Liver (tissue), 9 donors: ENCODE results near the gene PTPRD. TPM values are rescaled to one million over a fixed set of nuclear protein-coding genes. Genes with fewer than 3 reads are reported as not detected.

Source experiments
- DNase-seq: peaks from one replicate; pipeline ENCODE4 v3.0.0-alpha.2; 2017; ENCODE audit warnings: low spot score
- H3K27ac ChIP-seq, 2 donors: one replicate each; pipeline ENCODE4 v1.7.0; 2013; ENCODE audit warnings: inconsistent platforms in 2 of 2, low read length in 2 of 2, control low read depth in 1 of 2, low read depth in 1 of 2, mild to moderate bottlenecking in 1 of 2
- H3K27me3 ChIP-seq, 4 donors: one replicate each; pipeline versions ENCODE4 v1.6.1 to v1.7.0; 2013; ENCODE audit warnings: low read length in 3 of 4, inconsistent platforms in 1 of 4, mild to moderate bottlenecking in 1 of 4, moderate library complexity in 1 of 4; ENCODE audit not compliant: control insufficient read depth in 4 of 4, insufficient read depth in 4 of 4
- H3K36me3 ChIP-seq, 4 donors: one replicate each; pipeline versions ENCODE4 v1.6.1 to v1.7.0; 2013; ENCODE audit warnings: low read length in 3 of 4, mild to moderate bottlenecking in 3 of 4, low read depth in 1 of 4, moderate library complexity in 1 of 4; ENCODE audit not compliant: control insufficient read depth in 4 of 4, insufficient read depth in 3 of 4
- H3K4me1 ChIP-seq, 4 donors: one replicate each; pipeline versions ENCODE4 v1.6.1 to v1.7.0; 2013; ENCODE audit warnings: low read length in 3 of 4, mild to moderate bottlenecking in 3 of 4, moderate library complexity in 1 of 4; ENCODE audit not compliant: control insufficient read depth in 4 of 4, insufficient read depth in 4 of 4
- H3K4me3 ChIP-seq, 3 donors: one replicate each; pipeline versions ENCODE4 v1.6.1 to v1.7.0; 2013; ENCODE audit warnings: low read length in 3 of 3, control low read depth in 1 of 3, low read depth in 1 of 3, mild to moderate bottlenecking in 1 of 3
- H3K9ac ChIP-seq, 2 donors: one replicate each; pipeline ENCODE4 v1.7.0; 2013; ENCODE audit warnings: low read length in 2 of 2, mild to moderate bottlenecking in 2 of 2, moderate library complexity in 2 of 2, control low read depth in 1 of 2, low read depth in 1 of 2
- H3K9me3 ChIP-seq, 4 donors: one replicate each; pipeline versions ENCODE4 v1.6.1 to v1.7.0; 2013; ENCODE audit warnings: low read length in 3 of 4; ENCODE audit not compliant: control insufficient read depth in 4 of 4
- ATF3 ChIP-seq: IDR thresholded peaks from 2 replicates; pipeline ENCODE4 v1.6.1; 2016; ENCODE audit warnings: antibody characterized with exemption
- CTCF ChIP-seq: fragments of 150-350 bp; IDR thresholded peaks from 2 replicates; pipeline ENCODE4 v1.5.1; 2017; ENCODE audit warnings: improper control_type of control experiment, low read depth, low read length; ENCODE audit not compliant: missing input control
- EGR1 ChIP-seq, 2 donors: IDR thresholded peaks; 2 replicates each; pipeline ENCODE4 v1.6.1; 2016 to 2018; ENCODE audit warnings: antibody characterized with exemption in 2 of 2, low read depth in 2 of 2
- FOXA1 ChIP-seq: IDR thresholded peaks from 2 replicates; pipeline ENCODE4 v1.6.1; 2016; ENCODE audit warnings: antibody characterized with exemption
- FOXA2 ChIP-seq: IDR thresholded peaks from 2 replicates; pipeline ENCODE4 v1.6.1; 2016; ENCODE audit warnings: antibody characterized with exemption
- GABPA ChIP-seq, 2 donors: IDR thresholded peaks in 1 of 2; conservative IDR thresholded peaks in 1 of 2; 2 replicates each; pipeline ENCODE4 v1.6.1; 2016; ENCODE audit warnings: antibody characterized with exemption in 2 of 2, mild to moderate bottlenecking in 1 of 2, moderate library complexity in 1 of 2
- HNF4G ChIP-seq: IDR thresholded peaks from 2 replicates; pipeline ENCODE4 v1.6.1; 2016; ENCODE audit warnings: antibody characterized with exemption
- JUND ChIP-seq, 2 donors: IDR thresholded peaks; 2 replicates each; pipeline ENCODE4 v1.6.1; 2016; ENCODE audit warnings: antibody characterized with exemption in 2 of 2
- MAX ChIP-seq: IDR thresholded peaks from 2 replicates; pipeline ENCODE4 v1.6.1; 2016; ENCODE audit warnings: antibody characterized with exemption
- NR2F2 ChIP-seq: IDR thresholded peaks from 2 replicates; pipeline ENCODE4 v1.6.1; 2016; ENCODE audit warnings: antibody characterized with exemption
- RAD21 ChIP-seq, 2 donors: IDR thresholded peaks; 2 replicates each; pipeline ENCODE4 v1.6.1; 2016; ENCODE audit warnings: antibody characterized with exemption in 2 of 2, mild to moderate bottlenecking in 2 of 2
- REST ChIP-seq: IDR thresholded peaks from 2 replicates; pipeline ENCODE4 v1.6.1; 2016; ENCODE audit warnings: antibody characterized with exemption, mild to moderate bottlenecking
- RXRA ChIP-seq, 2 donors: IDR thresholded peaks; 2 replicates each; pipeline ENCODE4 v1.6.1; 2017 to 2018; ENCODE audit warnings: antibody characterized with exemption in 2 of 2, mild to moderate bottlenecking in 1 of 2
- SP1 ChIP-seq: IDR thresholded peaks from 2 replicates; pipeline ENCODE4 v1.6.1; 2018; ENCODE audit warnings: antibody characterized with exemption, mild to moderate bottlenecking
- TAF1 ChIP-seq: conservative IDR thresholded peaks from 2 replicates; pipeline ENCODE4 v1.6.1; 2016; ENCODE audit warnings: antibody characterized with exemption, mild to moderate bottlenecking
- YY1 ChIP-seq: IDR thresholded peaks from 2 replicates; pipeline ENCODE4 v1.6.1; 2016; ENCODE audit warnings: antibody characterized with exemption, mild to moderate bottlenecking
- ZBTB33 ChIP-seq: IDR thresholded peaks from 2 replicates; pipeline ENCODE4 v1.6.1; 2016; ENCODE audit warnings: antibody characterized with exemption
- WGBS: extraction: QIAGEN DNeasy Blood & Tissue Kit; methylation state at CpG from one replicate; pipeline ENCODE4 v1.1.7; 2013; 5-methylcytosine and 5-hydroxymethylcytosine counted together
- polyA plus RNA-seq, 2 donors: library from polyadenylated mRNA; stranded (reverse) in 1 of 2; unstranded in 1 of 2; fragments of 200-250 nt in 1 of 2; fragments of >200 nt in 1 of 2; fragmentation: Nextera tagmentation in 1 of 2; extraction: Ambion mirVana in 1 of 2; gene quantifications; one replicate each; pipeline versions ENCODE4 v1.2.1 to v1.2.3, GENCODE V29; 2013 to 2015
- total RNA-seq, 2 donors: library from RNA; depleted of rRNA; stranded (reverse); fragments of >200 nt; gene quantifications; one replicate each; pipeline ENCODE4 v1.2.3, GENCODE V29; 2014
- donor health status: healthy.
- donor health status: healthy.
- donor health status: healthy.
- donor health status: healthy.
- donor health status: healthy.

The PTPRD gene
- total and polyA plus RNA-seq, 4 donors = 0.78 to 34.2 (median 4.7) TPM

GRCh38 chr9:9558907-9559306, 1053.9 kb downstream of the PTPRD start:
- TF ChIP-seq CTCF (no peak), FOXA2 (no peak), EGR1 (IDR thresholded peaks at IDR 0.05; ENCODE audit: low read depth in 2 of 2) (no peak), NR2F2 (no peak), HNF4G (no peak), ZBTB33 (no peak), RXRA (IDR thresholded peaks at IDR 0.05) (no peak), ATF3 (no peak), JUND (IDR thresholded peaks at IDR 0.05) (no peak)
- H3K36me3 ChIP-seq = no peaks in the 10 kb centered on the region
- no peak overlapping the region for H3K27ac ChIP-seq
- no peaks in the 10 kb centered on the region for H3K4me1 ChIP-seq
- H3K27me3 ChIP-seq = no peaks in the 10 kb centered on the region
- no peak for DNase-seq
- H3K4me3 ChIP-seq = no peak overlapping the region
- no peaks in the 10 kb centered on the region for H3K9me3 ChIP-seq
- 96% methylated on average over 7 of the region's 7 CpGs for WGBS
- no peak overlapping the region for H3K9ac ChIP-seq

- H3K9me3 ChIP-seq = no peaks in the 10 kb centered on the region
- TF ChIP-seq EGR1 (IDR thresholded peaks at IDR 0.05; ENCODE audit: low read depth in 2 of 2) (no peak), ATF3 (no peak), ZBTB33 (no peak), JUND (IDR thresholded peaks at IDR 0.05) (no peak), TAF1 (no peak), HNF4G (no peak), RAD21 (IDR thresholded peaks at IDR 0.05) (no peak), YY1 (no peak), MAX (no peak), FOXA1 (no peak), RXRA (IDR thresholded peaks at IDR 0.05) (no peak), GABPA (IDR thresholded peaks at IDR 0.05 in 1 of 2, conservative IDR thresholded peaks at IDR 0.05 in 1 of 2) (no peak), REST (no peak), CTCF (no peak), SP1 (no peak), FOXA2 (no peak)
- no peak overlapping the region for H3K27ac ChIP-seq
- H3K9ac ChIP-seq = no peak overlapping the region
- no peaks in the 10 kb centered on the region for H3K36me3 ChIP-seq
- no peak overlapping the region for H3K4me3 ChIP-seq
- 71% methylated on average over 5 of the region's 5 CpGs for WGBS
- no peak for DNase-seq
- no peaks in the 10 kb centered on the region for H3K4me1 ChIP-seq
- no peaks in the 10 kb centered on the region for H3K27me3 ChIP-seq
Observed at GRCh38 chr9:9557804-9558334, 1054.9 kb downstream of the PTPRD start.
